Omental fat pad (tissue), 4 donors: ENCODE measurements around the gene GRB10. TPM values are rescaled to one million over a fixed set of nuclear protein-coding genes. Genes with fewer than 3 reads are reported as not detected.

Experiments
- ATAC-seq: fragments of 150-250 bp; one replicate; pipeline ENCODE4 v1.9.1; 2016; ENCODE audit warnings: mild to moderate bottlenecking, moderate library complexity; ENCODE audit not compliant: low FRiP score
- DNase-seq: peaks from one replicate; pipeline ENCODE4 v3.0.0-alpha.2; 2019; ENCODE audit warnings: low spot score
- total RNA-seq, 4 donors: library from RNA; depleted of rRNA; stranded (reverse); fragments of >200 nt; gene quantifications; one replicate each; pipeline ENCODE4 v1.1.0, GENCODE V29; 2016
- TF ChIP-seq, protein P1 (sequence below), 3 donors: fragments of 450-650 bp; IDR thresholded peaks; one replicate each; pipeline ENCODE4 v1.5.1; 2016 to 2017; ENCODE audit warnings: antibody characterized with exemption in 3 of 3, mild to moderate bottlenecking in 3 of 3, moderate library complexity in 2 of 3

The GRB10 gene
- total RNA-seq, 4 donors from 2014 or later, result 64.6 to 100 (median 75.3) TPM

- ATAC-seq, result no peak
- TF ChIP-seq, protein P1, sequence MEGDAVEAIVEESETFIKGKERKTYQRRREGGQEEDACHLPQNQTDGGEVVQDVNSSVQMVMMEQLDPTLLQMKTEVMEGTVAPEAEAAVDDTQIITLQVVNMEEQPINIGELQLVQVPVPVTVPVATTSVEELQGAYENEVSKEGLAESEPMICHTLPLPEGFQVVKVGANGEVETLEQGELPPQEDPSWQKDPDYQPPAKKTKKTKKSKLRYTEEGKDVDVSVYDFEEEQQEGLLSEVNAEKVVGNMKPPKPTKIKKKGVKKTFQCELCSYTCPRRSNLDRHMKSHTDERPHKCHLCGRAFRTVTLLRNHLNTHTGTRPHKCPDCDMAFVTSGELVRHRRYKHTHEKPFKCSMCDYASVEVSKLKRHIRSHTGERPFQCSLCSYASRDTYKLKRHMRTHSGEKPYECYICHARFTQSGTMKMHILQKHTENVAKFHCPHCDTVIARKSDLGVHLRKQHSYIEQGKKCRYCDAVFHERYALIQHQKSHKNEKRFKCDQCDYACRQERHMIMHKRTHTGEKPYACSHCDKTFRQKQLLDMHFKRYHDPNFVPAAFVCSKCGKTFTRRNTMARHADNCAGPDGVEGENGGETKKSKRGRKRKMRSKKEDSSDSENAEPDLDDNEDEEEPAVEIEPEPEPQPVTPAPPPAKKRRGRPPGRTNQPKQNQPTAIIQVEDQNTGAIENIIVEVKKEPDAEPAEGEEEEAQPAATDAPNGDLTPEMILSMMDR (IDR thresholded peaks at IDR 0.05), result no peak
- DNase-seq, result no peak
Observed at GRCh38 chr7:50621973-50622490, 160.7 kb downstream of the GRB10 start.

- TF ChIP-seq, protein P1 (IDR thresholded peaks at IDR 0.05), result no peak
- ATAC-seq, result no peak
- no peak for DNase-seq
Observed at GRCh38 chr7:50621206-50621605, 161.5 kb downstream of the GRB10 start.

GRCh38 chr7:50620433-50620832 lies 162.3 kb downstream of the GRB10 start:
- ATAC-seq, result no peak
- DNase-seq, result no peak
- TF ChIP-seq, protein P1 (IDR thresholded peaks at IDR 0.05), result no peak

DNA sequence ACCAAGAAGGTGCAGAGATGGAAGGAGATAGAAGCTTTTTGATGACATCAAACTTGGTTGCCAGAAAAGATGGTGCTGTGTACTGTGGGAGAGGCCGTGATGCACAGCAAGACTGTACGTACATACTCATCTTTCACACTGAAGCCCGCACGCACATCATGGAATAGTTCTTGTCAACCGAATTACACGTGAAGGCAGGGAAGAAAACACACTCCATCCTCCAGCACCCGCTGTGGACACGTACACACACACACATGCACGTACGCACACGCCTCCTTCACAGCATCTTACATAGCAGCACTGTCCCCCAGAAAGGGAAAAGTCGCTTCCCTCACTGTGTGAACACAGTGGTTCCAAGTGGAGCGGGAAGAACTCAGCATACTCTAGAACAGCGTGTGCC lies 163.0 kb downstream of the GRB10 start:
- ATAC-seq (no peak), DNase-seq (no peak)
- TF ChIP-seq, protein P1 (IDR thresholded peaks at IDR 0.05), result no peak

DNA sequence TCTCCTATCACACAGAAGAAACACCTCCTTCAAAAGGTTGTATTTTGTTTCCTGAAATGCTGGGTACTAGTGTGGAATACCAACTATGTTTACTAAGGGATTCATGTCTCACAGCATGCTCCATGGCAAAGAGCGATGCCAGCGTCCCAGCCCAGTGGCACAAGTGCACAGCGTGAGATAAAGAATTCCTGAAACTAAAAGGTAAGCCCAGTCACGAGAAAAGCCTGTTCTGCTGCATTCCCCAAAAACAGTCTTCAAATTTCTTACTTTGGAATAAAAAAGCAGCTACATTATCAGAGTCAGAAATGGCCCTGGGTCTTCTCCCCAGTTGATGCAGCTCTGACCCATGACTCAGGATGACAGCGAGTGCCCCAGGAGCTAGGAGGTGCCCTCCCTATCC lies 164.4 kb downstream of the GRB10 start:
- DNase-seq (no peak), ATAC-seq (no peak)
- TF ChIP-seq, protein P1 (IDR thresholded peaks at IDR 0.05), result no peak

DNA sequence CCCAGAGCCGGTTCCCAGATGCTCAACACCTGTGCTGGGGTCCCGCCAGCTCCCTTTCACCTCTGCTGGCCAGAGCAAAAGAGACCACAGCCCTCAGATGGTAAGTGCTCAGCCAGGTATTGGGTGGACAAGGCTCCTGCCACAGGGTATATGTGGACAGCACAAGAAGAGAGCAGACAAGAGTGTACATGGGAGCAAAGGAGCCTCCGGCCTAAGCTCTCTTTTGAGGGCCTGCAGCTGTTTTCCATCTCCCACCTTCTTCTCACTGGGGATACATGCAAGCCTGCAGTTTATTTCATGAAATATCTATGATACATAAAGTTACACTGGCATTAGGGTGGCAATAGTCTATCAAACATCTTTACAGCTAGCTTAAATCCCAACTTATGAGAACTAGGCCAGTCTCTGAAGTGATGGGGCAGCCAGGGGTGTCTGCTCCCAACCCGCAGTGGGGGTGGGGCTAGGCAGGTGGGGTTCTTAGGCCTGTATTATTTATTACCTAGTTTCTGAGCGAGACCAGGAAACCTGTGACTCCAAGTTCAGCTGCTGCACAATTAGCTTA lies 167.1 kb downstream of the GRB10 start:
- ATAC-seq (no peak), DNase-seq (no peak)
- TF ChIP-seq, protein P1 (IDR thresholded peaks at IDR 0.05), result no peak
